Measurements from ENCODE around the gene RUNX1. TPM values are rescaled to one million over a fixed set of nuclear protein-coding genes. Genes with fewer than 3 reads are reported as not detected.

RUNX1 gene
- total RNA-seq, 1 experiment from 2014 or later, result 55.2 TPM

DNA sequence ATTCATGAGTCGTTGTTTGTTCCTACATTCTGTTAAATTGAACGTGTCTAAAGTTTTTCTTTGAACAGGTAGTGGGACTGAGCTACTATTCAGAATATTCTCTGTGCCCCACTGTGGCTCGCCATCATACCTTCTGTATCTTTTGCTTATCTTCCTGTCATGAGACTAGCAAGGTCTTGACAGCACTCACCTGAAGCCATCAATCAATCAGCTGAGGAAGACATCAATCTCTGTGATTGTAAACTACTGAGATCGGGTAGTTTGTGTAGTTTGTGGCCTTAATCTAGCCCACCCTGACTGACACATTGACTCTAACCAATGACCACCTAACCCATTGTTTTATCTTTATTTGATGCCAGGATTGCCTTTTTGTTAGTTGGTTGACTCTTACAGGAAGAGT lies 17.7 kb upstream of the RUNX1 start:
- ATAC-seq (no peak), DNase-seq (no peak)
- H3K4me2 ChIP-seq (ENCODE audit: low read length), result no peak overlapping the region
- no peak overlapping the region for H3K9ac ChIP-seq (ENCODE audit: low read length)
- TF ChIP-seq EZH2phosphoT487 (IDR thresholded peaks at IDR 0.05; ENCODE audit: borderline replicate concordance, low read length) (no peak), EZH2 (IDR thresholded peaks at IDR 0.05; ENCODE audit: low read length, unreplicated experiment) (no peak)
- TF ChIP-seq, protein P1, sequence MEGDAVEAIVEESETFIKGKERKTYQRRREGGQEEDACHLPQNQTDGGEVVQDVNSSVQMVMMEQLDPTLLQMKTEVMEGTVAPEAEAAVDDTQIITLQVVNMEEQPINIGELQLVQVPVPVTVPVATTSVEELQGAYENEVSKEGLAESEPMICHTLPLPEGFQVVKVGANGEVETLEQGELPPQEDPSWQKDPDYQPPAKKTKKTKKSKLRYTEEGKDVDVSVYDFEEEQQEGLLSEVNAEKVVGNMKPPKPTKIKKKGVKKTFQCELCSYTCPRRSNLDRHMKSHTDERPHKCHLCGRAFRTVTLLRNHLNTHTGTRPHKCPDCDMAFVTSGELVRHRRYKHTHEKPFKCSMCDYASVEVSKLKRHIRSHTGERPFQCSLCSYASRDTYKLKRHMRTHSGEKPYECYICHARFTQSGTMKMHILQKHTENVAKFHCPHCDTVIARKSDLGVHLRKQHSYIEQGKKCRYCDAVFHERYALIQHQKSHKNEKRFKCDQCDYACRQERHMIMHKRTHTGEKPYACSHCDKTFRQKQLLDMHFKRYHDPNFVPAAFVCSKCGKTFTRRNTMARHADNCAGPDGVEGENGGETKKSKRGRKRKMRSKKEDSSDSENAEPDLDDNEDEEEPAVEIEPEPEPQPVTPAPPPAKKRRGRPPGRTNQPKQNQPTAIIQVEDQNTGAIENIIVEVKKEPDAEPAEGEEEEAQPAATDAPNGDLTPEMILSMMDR (conservative IDR thresholded peaks at IDR 0.05; ENCODE audit: low read depth, low read length), result no peak
- H3K36me3 ChIP-seq (ENCODE audit: low read depth, low read length), result no peaks in the 10 kb centered on the region
- intact Hi-C loops (cut with micrococcal nuclease), result no loop called here
- no TSS peak for BruUV-seq (replicated peaks)
- H3K27ac ChIP-seq (ENCODE audit: low read length), result no peak overlapping the region
- H3K4me3 ChIP-seq (ENCODE audit: low read length), result no peak overlapping the region
- H3K9me3 ChIP-seq (ENCODE audit: low read length), result no peaks in the 10 kb centered on the region
- no peaks in the 10 kb centered on the region for H4K20me1 ChIP-seq (ENCODE audit: low read length)
- CTCF ChIA-PET, result interaction anchor here (0.5 kb wide), 1 partner anchor 15 kb away, joined by 3 read pairs; no protein-coding TSS in a partner anchor
- no peak overlapping the region for H2AFZ ChIP-seq (ENCODE audit: low read length)
- no peaks in the 10 kb centered on the region for H3K27me3 ChIP-seq (ENCODE audit: low read length)
- POLR2A ChIA-PET (ENCODE audit: unreplicated experiment), result interaction anchor here (0.6 kb wide), 1 partner anchor 110 kb away, joined by 27 read pairs; no protein-coding TSS in a partner anchor
- H3K79me2 ChIP-seq (ENCODE audit: low read length), result no peaks in the 10 kb centered on the region
- H3F3A ChIP-seq (ENCODE audit: low read length, unreplicated experiment), result no peaks in the 10 kb centered on the region
- peaks cover 18% of the 10 kb centered on the region for H3K4me1 ChIP-seq (ENCODE audit: insufficient read depth, low read length)
- no peaks in the 10 kb centered on the region for H3K9me2 ChIP-seq (replicated peaks; ENCODE audit: low read length)

DNA sequence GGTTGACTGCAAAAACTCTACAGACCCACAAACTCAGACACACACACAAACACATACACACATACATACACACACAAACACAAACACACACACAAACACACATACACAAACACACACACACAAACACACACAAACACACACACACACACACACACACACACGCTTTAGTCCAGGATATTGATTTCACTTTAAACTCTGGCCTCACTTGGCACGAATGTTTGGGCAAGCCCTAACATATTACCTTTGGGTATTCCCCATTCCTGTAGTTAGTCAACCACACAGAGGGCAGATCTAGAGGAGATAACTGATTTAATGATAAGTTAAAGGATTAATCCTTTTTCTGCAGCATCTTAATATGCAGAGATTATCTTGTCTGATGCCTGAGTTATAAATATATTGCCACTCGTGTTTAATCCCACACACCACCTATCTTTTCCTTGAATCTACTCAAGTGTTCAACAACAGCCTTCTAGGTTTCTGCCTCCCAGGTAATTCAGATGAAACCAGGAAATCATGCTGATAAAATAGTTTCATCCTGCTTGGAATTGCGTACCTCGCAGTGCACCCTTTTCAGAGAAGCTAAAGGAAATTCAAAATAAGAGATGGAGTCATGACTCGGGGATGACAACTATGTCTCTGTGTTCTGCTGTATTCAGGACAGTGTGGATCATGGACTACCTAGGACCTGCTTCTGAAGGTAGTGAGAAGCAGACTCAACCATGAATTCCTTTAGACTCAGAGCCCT lies 14.5 kb upstream of the RUNX1 start:
- Histone ChIP-seq H3K9ac (ENCODE audit: low read length) (no peak overlapping the region), H2AFZ (ENCODE audit: low read length) (0 out of 2 replicates have a peak overlapping the region, but pooled peaks have one; percentile 5), H3K36me3 (ENCODE audit: low read depth, low read length) (no peaks in the 10 kb centered on the region), H3K27ac (ENCODE audit: low read length) (no peak overlapping the region), H3K79me2 (ENCODE audit: low read length) (no peaks in the 10 kb centered on the region), H3K27me3 (ENCODE audit: low read length) (no peaks in the 10 kb centered on the region), H3K9me2 (replicated peaks; ENCODE audit: low read length) (no peaks in the 10 kb centered on the region), H3K4me3 (ENCODE audit: low read length) (no peak overlapping the region), H3K9me3 (ENCODE audit: low read length) (no peaks in the 10 kb centered on the region), H3K4me2 (ENCODE audit: low read length) (no peak overlapping the region), H4K20me1 (ENCODE audit: low read length) (no peaks in the 10 kb centered on the region), H3K4me1 (ENCODE audit: insufficient read depth, low read length) (peaks cover 7% of the 10 kb centered on the region), H3F3A (ENCODE audit: low read length, unreplicated experiment) (no peaks in the 10 kb centered on the region)
- ChIA-PET CTCF (no interaction called here), POLR2A (ENCODE audit: unreplicated experiment) (no interaction called here)
- ATAC-seq, result no peak
- intact Hi-C loops (cut with micrococcal nuclease), result no loop called here
- TF ChIP-seq EZH2phosphoT487 (IDR thresholded peaks at IDR 0.05; ENCODE audit: borderline replicate concordance, low read length) (no peak), EZH2 (IDR thresholded peaks at IDR 0.05; ENCODE audit: low read length, unreplicated experiment) (no peak)
- TF ChIP-seq, protein P1 (conservative IDR thresholded peaks at IDR 0.05; ENCODE audit: low read depth, low read length), result no peak
- DNase-seq, result peak; percentile 49
- no TSS peak for BruUV-seq (replicated peaks)

DNA sequence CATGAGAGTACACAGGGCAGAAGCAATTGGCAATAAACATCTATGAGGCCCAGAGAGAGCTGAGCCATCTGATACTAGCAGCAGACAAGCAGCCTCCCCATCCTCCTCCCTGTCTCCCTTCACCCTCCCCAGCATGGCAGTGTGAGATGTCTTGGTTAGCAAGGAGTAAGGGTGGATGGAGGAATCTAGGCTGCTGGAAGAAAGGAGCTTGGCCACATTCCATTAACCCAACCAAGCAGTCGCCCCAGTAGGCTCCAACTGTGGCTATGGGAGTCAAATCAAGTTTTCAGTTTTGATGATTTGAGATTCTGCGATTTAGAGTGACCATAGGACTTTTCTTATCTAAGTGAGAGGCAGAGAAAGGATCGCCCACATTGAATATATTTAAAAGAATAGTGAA lies 12.9 kb upstream of the RUNX1 start:
- Histone ChIP-seq H3K9ac (ENCODE audit: low read length) (no peak overlapping the region), H3K27me3 (ENCODE audit: low read length) (no peaks in the 10 kb centered on the region), H3F3A (ENCODE audit: low read length, unreplicated experiment) (no peaks in the 10 kb centered on the region), H3K9me3 (ENCODE audit: low read length) (no peaks in the 10 kb centered on the region), H3K27ac (ENCODE audit: low read length) (no peak overlapping the region), H3K79me2 (ENCODE audit: low read length) (no peaks in the 10 kb centered on the region), H3K9me2 (replicated peaks; ENCODE audit: low read length) (no peaks in the 10 kb centered on the region), H3K4me1 (ENCODE audit: insufficient read depth, low read length) (peaks cover 7% of the 10 kb centered on the region), H3K4me2 (ENCODE audit: low read length) (no peak overlapping the region), H4K20me1 (ENCODE audit: low read length) (no peaks in the 10 kb centered on the region), H3K4me3 (ENCODE audit: low read length) (no peak overlapping the region), H3K36me3 (ENCODE audit: low read depth, low read length) (no peaks in the 10 kb centered on the region), H2AFZ (ENCODE audit: low read length) (no peak overlapping the region)
- ATAC-seq (no peak), DNase-seq (no peak)
- TF ChIP-seq EZH2 (IDR thresholded peaks at IDR 0.05; ENCODE audit: low read length, unreplicated experiment), result no peak
- TF ChIP-seq, protein P1 (conservative IDR thresholded peaks at IDR 0.05; ENCODE audit: low read depth, low read length), result no peak
- TF ChIP-seq EZH2phosphoT487 (IDR thresholded peaks at IDR 0.05; ENCODE audit: borderline replicate concordance, low read length), result no peak
- no TSS peak for BruUV-seq (replicated peaks)
- ChIA-PET CTCF (no interaction called here), POLR2A (ENCODE audit: unreplicated experiment) (no interaction called here)
- intact Hi-C loops (cut with micrococcal nuclease), result no loop called here
